Effector memory CD4-positive, alpha-beta T cell (primary cell): Measurements from ENCODE around the gene HLCS.

Experiments used
- DNase-seq, 3 donors: peaks; one replicate each; pipeline ENCODE4 v3.0.0-alpha.2; 2020
- H3K27ac ChIP-seq: 2 replicates; pipeline ENCODE4 v1.7.0; 2013; ENCODE audit warnings: mild to moderate bottlenecking, low read length, moderate library complexity; ENCODE audit not compliant: insufficient read depth, poor library complexity, severe bottlenecking
- H3K27me3 ChIP-seq: replicated peaks from 2 replicates; pipeline ENCODE4 v1.7.0; 2013; ENCODE audit warnings: mild to moderate bottlenecking, low read length; ENCODE audit not compliant: insufficient read depth, control insufficient read depth, poor library complexity, severe bottlenecking
- H3K36me3 ChIP-seq: 2 replicates; pipeline ENCODE4 v1.7.0; 2013; ENCODE audit warnings: mild to moderate bottlenecking, low read length, moderate library complexity; ENCODE audit not compliant: control insufficient read depth, insufficient read depth
- H3K4me1 ChIP-seq: 2 replicates; pipeline ENCODE4 v1.7.0; 2013; ENCODE audit warnings: low read length, mild to moderate bottlenecking; ENCODE audit not compliant: control insufficient read depth, insufficient read depth, poor library complexity, severe bottlenecking
- H3K4me3 ChIP-seq: 2 replicates; pipeline ENCODE4 v1.7.0; 2013; ENCODE audit warnings: low read length, low read depth, mild to moderate bottlenecking; ENCODE audit not compliant: insufficient read depth, poor library complexity, severe bottlenecking
- H3K9me3 ChIP-seq: 2 replicates; pipeline ENCODE4 v1.7.0; 2013; ENCODE audit warnings: mild to moderate bottlenecking, low read length, moderate library complexity; ENCODE audit not compliant: control insufficient read depth

The HLCS gene

DNA sequence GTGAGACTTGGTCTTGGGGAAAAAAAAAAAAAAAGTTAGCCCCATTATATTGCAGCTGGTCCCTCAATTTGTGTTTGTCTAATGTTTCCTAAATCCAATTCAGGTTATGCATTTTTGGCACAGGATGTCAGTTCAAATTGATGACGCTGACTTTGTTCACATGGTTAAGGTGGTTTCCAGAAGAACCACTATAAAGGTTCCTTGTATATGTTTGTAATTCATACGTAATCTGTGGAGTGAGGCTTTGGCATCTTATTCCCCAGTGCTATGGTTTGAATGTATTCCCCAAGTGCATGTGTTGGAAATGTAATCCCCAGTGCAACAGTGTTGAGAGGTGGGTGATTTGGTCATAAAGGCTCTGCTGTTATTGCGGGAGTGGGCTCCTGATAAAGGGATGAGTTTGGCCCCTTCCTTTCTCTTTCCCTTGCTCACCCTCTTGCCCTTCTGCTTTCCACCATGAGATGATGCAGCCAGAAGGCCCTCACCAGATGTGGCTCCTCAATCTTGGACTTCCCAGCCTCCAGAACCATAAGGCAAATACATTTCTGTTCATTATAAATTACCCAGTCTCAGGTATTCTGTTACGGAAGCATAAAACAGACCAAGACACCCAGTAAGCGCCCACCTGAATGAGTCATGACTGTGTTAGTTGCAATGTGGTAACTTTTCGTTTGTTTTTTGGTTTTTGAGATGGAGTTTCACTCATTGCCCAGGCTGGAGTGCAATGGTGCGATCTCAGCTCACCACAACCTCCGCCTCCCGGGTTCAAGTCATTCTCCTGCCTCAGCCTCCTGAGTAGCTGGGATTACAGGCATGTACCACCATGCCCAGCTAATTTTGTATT, 19.5 kb upstream of the HLCS start:
- Histone ChIP-seq H3K4me1 (peaks cover 3% of the 10 kb centered on the region), H3K4me3 (no peak overlapping the region), H3K9me3 (no peaks in the 10 kb centered on the region), H3K36me3 (no peaks in the 10 kb centered on the region), H3K27me3 (no peaks in the 10 kb centered on the region), H3K27ac (no peak overlapping the region)
- no peak for DNase-seq

DNA sequence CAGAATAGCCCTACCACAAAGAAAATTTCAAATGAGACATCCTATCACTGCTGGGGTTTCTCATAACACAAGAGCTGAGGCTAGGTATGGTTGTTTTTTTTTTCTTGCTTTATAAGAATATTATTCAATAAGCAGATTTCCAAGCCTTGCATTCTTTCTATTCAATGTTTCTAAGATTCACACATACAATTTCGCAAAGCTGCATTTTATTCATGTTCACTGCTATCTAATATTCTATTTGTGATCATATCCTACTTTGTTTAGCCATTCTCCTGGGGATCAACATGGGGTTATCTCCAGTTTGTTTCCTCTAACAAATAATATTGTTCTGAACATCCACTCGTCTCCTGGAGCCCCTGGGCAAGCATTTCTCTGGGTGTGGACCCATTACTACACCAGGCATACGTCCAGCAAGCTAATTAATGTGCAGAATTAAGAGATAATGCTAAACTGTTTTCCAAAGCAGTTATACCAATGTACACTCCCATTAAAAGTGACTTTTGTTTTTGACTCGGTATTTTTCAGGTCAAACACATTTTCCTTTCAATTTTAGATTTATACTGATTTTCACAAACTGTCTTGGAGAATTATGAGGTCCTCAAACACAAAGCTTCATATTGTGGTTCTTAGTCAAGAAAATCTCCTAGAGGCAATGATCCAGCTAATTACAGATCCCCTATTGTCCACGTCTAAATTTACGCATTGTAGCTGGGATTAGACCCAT, 15.7 kb upstream of the HLCS start:
- Histone ChIP-seq H3K9me3 (no peaks in the 10 kb centered on the region), H3K27me3 (no peaks in the 10 kb centered on the region), H3K27ac (no peak overlapping the region), H3K4me1 (peaks cover 4% of the 10 kb centered on the region), H3K36me3 (no peaks in the 10 kb centered on the region), H3K4me3 (no peak overlapping the region)
- DNase-seq, result no peak

GRCh38 chr21:36981049-36981391, 14.6 kb upstream of the HLCS start:
- no peak overlapping the region for H3K4me3 ChIP-seq
- H3K36me3 ChIP-seq, result no peaks in the 10 kb centered on the region
- H3K9me3 ChIP-seq, result no peaks in the 10 kb centered on the region
- no peaks in the 10 kb centered on the region for H3K27me3 ChIP-seq
- no peak for DNase-seq
- H3K4me1 ChIP-seq, result peaks cover 6% of the 10 kb centered on the region
- no peak overlapping the region for H3K27ac ChIP-seq

DNA sequence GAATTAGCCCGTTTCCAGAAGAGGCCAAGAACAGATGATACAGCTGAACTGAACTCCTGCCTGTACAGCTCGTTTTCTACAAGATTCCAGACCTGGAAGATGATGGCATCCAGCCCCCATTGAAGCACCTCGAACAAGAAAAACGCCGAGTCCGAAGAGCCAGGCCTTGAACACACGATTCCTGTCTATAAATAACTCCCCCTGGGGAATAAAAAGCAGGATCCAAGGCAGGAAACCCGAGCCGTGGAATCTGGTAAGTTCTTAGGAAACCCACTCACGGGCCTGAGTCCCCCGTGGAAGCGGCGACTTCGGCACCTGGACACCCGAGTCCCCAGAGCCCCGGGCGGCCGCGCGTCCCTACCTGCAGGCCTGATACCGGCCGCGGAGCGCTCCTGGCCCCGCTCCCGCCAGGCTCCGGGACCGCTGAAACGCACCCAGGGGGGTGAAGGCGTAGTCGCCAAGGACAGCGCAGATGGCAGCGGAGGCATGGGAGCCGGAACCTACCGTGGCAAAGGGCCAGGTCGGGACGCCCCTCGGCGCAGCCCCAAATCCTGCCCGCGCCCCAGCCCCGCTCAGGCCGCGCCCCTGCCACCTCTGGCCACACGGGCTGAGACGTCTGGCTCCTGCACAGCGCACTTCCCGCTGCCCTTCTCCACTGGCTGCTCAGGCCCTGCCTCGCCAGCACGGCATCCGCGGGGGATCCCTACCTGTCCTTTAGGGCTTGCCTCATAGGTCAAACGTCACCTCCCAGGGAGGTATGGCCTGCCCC, 14.0 kb upstream of the HLCS start:
- Histone ChIP-seq H3K36me3 (no peaks in the 10 kb centered on the region), H3K27ac (no peak overlapping the region), H3K27me3 (no peaks in the 10 kb centered on the region), H3K4me3 (no peak overlapping the region), H3K4me1 (peaks cover 6% of the 10 kb centered on the region), H3K9me3 (no peaks in the 10 kb centered on the region)
- no peak for DNase-seq

DNA sequence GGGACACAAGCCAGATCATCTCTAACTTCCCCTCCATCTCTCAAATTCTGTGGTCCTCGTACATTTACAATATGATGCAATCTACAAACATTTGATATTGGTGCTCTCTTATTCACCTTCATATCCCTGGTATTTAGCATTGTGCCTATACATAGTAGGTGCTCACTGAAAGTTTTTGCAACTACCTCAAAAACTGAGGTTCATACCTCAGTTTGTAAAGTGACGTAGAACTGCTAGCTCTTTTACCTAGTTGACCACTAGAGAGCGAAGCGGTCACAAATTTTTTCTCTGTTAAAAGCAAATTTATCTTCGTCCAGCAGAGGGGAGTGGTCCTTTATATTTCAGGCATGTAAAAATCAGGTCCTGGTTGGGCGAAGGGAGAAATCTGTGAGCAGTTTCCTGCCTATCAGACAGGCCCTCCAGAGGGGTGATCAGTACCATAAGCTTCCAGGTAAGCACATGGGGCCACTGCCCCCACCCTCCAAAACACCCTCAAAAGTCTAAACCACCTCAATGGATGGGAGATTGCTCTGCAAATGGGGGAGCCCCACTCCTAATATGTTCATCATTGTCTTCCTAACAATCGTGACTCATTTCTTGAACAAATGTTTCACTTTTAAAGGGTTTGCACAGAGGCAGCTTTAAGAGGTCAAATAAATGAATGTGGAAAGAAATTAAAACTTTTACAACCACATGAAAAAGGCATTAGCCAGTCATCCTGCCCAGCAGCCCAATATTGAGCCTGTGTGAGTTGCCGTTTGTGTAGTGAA, 10.6 kb upstream of the HLCS start:
- DNase-seq, result no peak
- peaks cover 6% of the 10 kb centered on the region for H3K4me1 ChIP-seq
- no peaks in the 10 kb centered on the region for H3K9me3 ChIP-seq
- no peak overlapping the region for H3K4me3 ChIP-seq
- no peaks in the 10 kb centered on the region for H3K36me3 ChIP-seq
- no peak overlapping the region for H3K27ac ChIP-seq
- no peaks in the 10 kb centered on the region for H3K27me3 ChIP-seq

- Histone ChIP-seq H3K27me3 (no peaks in the 10 kb centered on the region), H3K27ac (no peak overlapping the region), H3K4me1 (peaks cover 6% of the 10 kb centered on the region), H3K4me3 (no peak overlapping the region), H3K9me3 (no peaks in the 10 kb centered on the region), H3K36me3 (no peaks in the 10 kb centered on the region)
- no peak for DNase-seq
Observed at GRCh38 chr21:36976228-36976861, 9.9 kb upstream of the HLCS start.

- Histone ChIP-seq H3K36me3 (no peaks in the 10 kb centered on the region), H3K27ac (no peak overlapping the region), H3K4me3 (no peak overlapping the region), H3K4me1 (peaks cover 6% of the 10 kb centered on the region), H3K27me3 (no peaks in the 10 kb centered on the region), H3K9me3 (no peaks in the 10 kb centered on the region)
- DNase-seq, result no peak
Observed at GRCh38 chr21:36974851-36975192, 8.4 kb upstream of the HLCS start.

DNA sequence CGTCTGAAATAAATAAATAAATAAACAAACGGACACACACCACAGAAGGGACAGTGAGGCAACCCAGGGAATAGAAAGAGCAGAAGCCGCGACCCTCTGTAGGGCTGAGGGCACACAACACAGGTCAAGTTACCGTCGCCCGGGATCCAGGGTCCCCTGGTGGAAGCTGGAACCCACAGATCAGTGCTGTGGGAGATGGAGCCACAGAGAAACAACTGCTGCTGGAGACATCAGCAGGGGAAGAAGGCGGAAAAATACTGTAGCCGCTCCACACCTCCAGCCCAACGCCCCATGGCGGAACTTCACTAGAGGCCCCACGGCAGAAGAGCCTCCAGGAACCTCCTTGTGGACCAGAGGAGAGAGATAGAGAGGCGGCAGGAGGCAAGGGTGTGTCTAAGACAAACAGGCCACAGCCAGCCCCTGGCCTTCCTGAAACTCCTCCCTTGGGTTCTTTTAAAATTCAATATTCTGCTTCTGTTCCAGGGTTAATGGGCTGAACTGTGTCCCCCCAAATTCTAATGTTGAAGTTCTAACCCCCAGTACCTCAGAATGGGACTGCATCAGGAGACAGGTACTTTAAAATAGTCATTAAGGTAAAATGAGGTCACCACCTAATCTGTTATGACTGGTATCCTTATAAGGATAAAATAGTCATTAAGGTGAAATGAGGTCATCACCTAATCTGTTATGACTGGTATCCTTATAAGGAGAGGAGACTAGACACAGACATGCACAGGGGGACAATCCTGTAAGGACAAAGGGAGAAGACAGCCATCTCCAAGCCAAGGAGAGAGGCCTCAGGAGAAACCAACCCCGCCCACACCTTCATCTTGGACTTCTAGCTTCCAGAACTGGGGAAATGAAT, 7.7 kb upstream of the HLCS start:
- Histone ChIP-seq H3K4me1 (peaks cover 6% of the 10 kb centered on the region), H3K27me3 (no peaks in the 10 kb centered on the region), H3K36me3 (no peaks in the 10 kb centered on the region), H3K27ac (no peak overlapping the region), H3K9me3 (no peaks in the 10 kb centered on the region), H3K4me3 (no peak overlapping the region)
- no peak for DNase-seq

- no peaks in the 10 kb centered on the region for H3K27me3 ChIP-seq
- no peaks in the 10 kb centered on the region for H3K36me3 ChIP-seq
- no peak for DNase-seq
- no peak overlapping the region for H3K4me3 ChIP-seq
- no peaks in the 10 kb centered on the region for H3K9me3 ChIP-seq
- no peak overlapping the region for H3K27ac ChIP-seq
- peaks cover 4% of the 10 kb centered on the region for H3K4me1 ChIP-seq
Observed at GRCh38 chr21:36968976-36969375, 2.5 kb upstream of the HLCS start.
